HCT116 (cell line): ENCODE measurements around the gene SCFD2. TPM values are rescaled to one million over a fixed set of nuclear protein-coding genes. Genes with fewer than 3 reads are reported as not detected.

ENCODE experiments used
- ATAC-seq: fragments of 200-7000 bp; cut with Tn5 transposase; 2 replicates; pipeline ENCODE4 v1.9.1; 2020; ENCODE audit warnings: mild to moderate bottlenecking, moderate library complexity
- BruUV-seq: library from RNA; stranded (reverse); fragments of 400-500 nt; replicated peaks from 2 replicates; lab custom pipeline; 2021; lab: Mats Ljungman, UMichigan
- CTCF ChIA-PET: fragments of 300-600 bp; sonication (Branson Sonifier 250); formaldehyde crosslinking; loops from one replicate; lab custom pipeline; 2021; ENCODE audit warnings: antibody characterized with exemption; lab: Charles Lee
- POLR2A ChIA-PET: fragments of 300-600, 350-600 bp; sonication (Branson Sonifier 250); formaldehyde crosslinking; loops from one replicate; lab custom pipeline; 2021; ENCODE audit warnings: antibody characterized with exemption; lab: Charles Lee
- RAD21 ChIA-PET, 2 experiments: fragments of 300-600 bp; sonication (Branson Sonifier 250); formaldehyde crosslinking; loops; one replicate each; lab custom pipeline; 2023; ENCODE audit warnings: low total read pairs in 2 of 2; ENCODE audit not compliant: uncharacterized antibody in 2 of 2, unreplicated experiment in 2 of 2, low non-redundant PET in 1 of 2; lab: Charles Lee
- DNase-seq: peaks from one replicate; pipeline ENCODE4 v3.0.0-alpha.2; 2010; ENCODE audit warnings: low read depth, low spot score
- H2AFZ ChIP-seq: fragments of 200-600 bp; shearing (Covaris generic), sonication (generic); 2 replicates; pipeline ENCODE4 v1.6.1; 2017; ENCODE audit warnings: low read depth, mixed run types, mixed read lengths, antibody characterized with exemption, low read length; ENCODE audit not compliant: poor library complexity, severe bottlenecking
- H3K27ac ChIP-seq: 2 replicates; pipeline ENCODE4 v1.5.1; 2012; ENCODE audit warnings: low read depth, low read length
- H3K27me3 ChIP-seq: fragments of 200-600 bp; sonication (generic); 2 replicates; pipeline ENCODE4 v1.6.1; 2016; ENCODE audit warnings: mixed run types, low read length, mixed read lengths; ENCODE audit not compliant: insufficient read depth
- H3K36me3 ChIP-seq, 2 experiments: fragments of 200-500 bp in 1 of 2; fragments of 200-600 bp in 1 of 2; sonication (Bioruptor generic) in 1 of 2; sonication (generic) in 1 of 2; 2 replicates each; pipeline versions ENCODE4 v1.5.1 to v1.6.1; 2014 to 2016; ENCODE audit warnings: low read length in 2 of 2, inconsistent platforms in 1 of 2, mixed read lengths in 1 of 2, mixed run types in 1 of 2; ENCODE audit not compliant: insufficient read depth in 2 of 2, control insufficient read depth in 1 of 2
- H3K4me1 ChIP-seq, 2 experiments: fragments of 200-600 bp in 1 of 2; sonication (generic) in 1 of 2; 2 replicates each; pipeline versions ENCODE4 v1.5.1 to v1.6.1; 2012 to 2017; ENCODE audit warnings: low read length in 2 of 2, inconsistent platforms in 1 of 2, mild to moderate bottlenecking in 1 of 2, mixed read lengths in 1 of 2, mixed run types in 1 of 2, moderate library complexity in 1 of 2; ENCODE audit not compliant: insufficient read depth in 2 of 2, control insufficient read depth in 1 of 2
- H3K4me2 ChIP-seq: fragments of 200-600 bp; sonication (generic); 2 replicates; pipeline ENCODE4 v1.6.1; 2017; ENCODE audit warnings: mixed run types, low read length, mixed read lengths
- H3K4me3 ChIP-seq, 2 experiments: fragments of 200-600 bp in 1 of 2; sonication (generic) in 1 of 2; replicated peaks in 1 of 2; 2 replicates each; pipeline ENCODE4 v1.5.1; 2011 to 2016; ENCODE audit warnings: low read length in 2 of 2, control low read depth in 1 of 2, low read depth in 1 of 2, mild to moderate bottlenecking in 1 of 2, mixed read lengths in 1 of 2, mixed run types in 1 of 2
- H3K79me2 ChIP-seq: fragments of 200-600 bp; sonication (generic); 2 replicates; pipeline ENCODE4 v1.6.1; 2017; ENCODE audit warnings: mild to moderate bottlenecking, mixed run types, low read length, moderate library complexity, mixed read lengths; ENCODE audit not compliant: insufficient read depth
- H3K9ac ChIP-seq: fragments of 200-600 bp; sonication (generic); 2 replicates; pipeline ENCODE4 v1.6.1; 2016; ENCODE audit warnings: low read length, mixed read lengths
- H3K9me2 ChIP-seq: fragments of 200-600 bp; sonication (generic), shearing (Covaris generic); 2 replicates; pipeline ENCODE4 v1.6.1; 2017; ENCODE audit warnings: mixed run types, mild to moderate bottlenecking, moderate library complexity; ENCODE audit not compliant: insufficient read depth
- H3K9me3 ChIP-seq, 2 experiments: fragments of 200-500 bp in 1 of 2; fragments of 200-600 bp in 1 of 2; sonication (Bioruptor generic) in 1 of 2; sonication (generic) in 1 of 2; 2 replicates each; pipeline ENCODE4 v1.6.1; 2014 to 2017; ENCODE audit warnings: low read length in 2 of 2, mixed read lengths in 2 of 2, inconsistent platforms in 1 of 2, low read depth in 1 of 2, mild to moderate bottlenecking in 1 of 2, mixed run types in 1 of 2, moderate library complexity in 1 of 2; ENCODE audit not compliant: control insufficient read depth in 1 of 2, insufficient read depth in 1 of 2
- H4K20me1 ChIP-seq: fragments of 200-600 bp; sonication (generic), shearing (Covaris generic); 2 replicates; pipeline ENCODE4 v1.6.1; 2017; ENCODE audit warnings: mixed run types, mild to moderate bottlenecking, moderate library complexity; ENCODE audit not compliant: insufficient read depth
- ATF3 ChIP-seq: IDR thresholded peaks from 2 replicates; pipeline ENCODE4 v1.6.1; 2012
- CBX3 ChIP-seq: IDR thresholded peaks from 2 replicates; pipeline ENCODE4 v1.6.1; 2012; ENCODE audit warnings: low read depth
- EGR1 ChIP-seq: IDR thresholded peaks from 2 replicates; pipeline ENCODE4 v1.6.1; 2012; ENCODE audit warnings: low read depth
- FOSL1 ChIP-seq: IDR thresholded peaks from 2 replicates; pipeline ENCODE4 v1.6.1; 2012; ENCODE audit warnings: low read depth
- POLR2A ChIP-seq: IDR thresholded peaks from 2 replicates; pipeline ENCODE4 v1.7.0; 2011; ENCODE audit warnings: borderline replicate concordance; ENCODE audit not compliant: insufficient read depth, insufficient read length; ENCODE audit errors: extremely low read depth
- REST ChIP-seq: IDR thresholded peaks from 2 replicates; pipeline ENCODE4 v1.6.1; 2012; ENCODE audit warnings: low read depth
- SRF ChIP-seq: IDR thresholded peaks from 2 replicates; pipeline ENCODE4 v1.6.1; 2012; ENCODE audit warnings: low read depth
- TCF7L2 ChIP-seq: IDR thresholded peaks from 2 replicates; pipeline ENCODE4 v1.7.0; 2011; ENCODE audit warnings: borderline replicate concordance, inconsistent platforms; ENCODE audit not compliant: insufficient read depth, insufficient read length; ENCODE audit errors: extremely low read depth
- ZFX ChIP-seq: fragments of 450-650 bp; IDR thresholded peaks from 2 replicates; pipeline ENCODE4 v1.6.1; 2017
- intact Hi-C: fragments of 100-400 bp; cut with micrococcal nuclease; formaldehyde crosslinking; loops from 2 replicates; pipeline ENCODE4 v1.10.0; 2022
- total RNA-seq: library from RNA; stranded (reverse); gene quantifications from one replicate; pipeline ENCODE4 v1.2.1, GENCODE V29; 2021; ENCODE audit not compliant: unreplicated experiment
- TF ChIP-seq, protein P1 (sequence below): IDR thresholded peaks from 2 replicates; pipeline ENCODE4 v1.6.1; 2011; ENCODE audit warnings: mild to moderate bottlenecking, low read length, moderate library complexity; ENCODE audit not compliant: insufficient replicate concordance; ENCODE audit errors: extremely low read depth

SCFD2 gene
- total RNA-seq, 1 experiment from 2014 or later: 13.6 TPM

DNA sequence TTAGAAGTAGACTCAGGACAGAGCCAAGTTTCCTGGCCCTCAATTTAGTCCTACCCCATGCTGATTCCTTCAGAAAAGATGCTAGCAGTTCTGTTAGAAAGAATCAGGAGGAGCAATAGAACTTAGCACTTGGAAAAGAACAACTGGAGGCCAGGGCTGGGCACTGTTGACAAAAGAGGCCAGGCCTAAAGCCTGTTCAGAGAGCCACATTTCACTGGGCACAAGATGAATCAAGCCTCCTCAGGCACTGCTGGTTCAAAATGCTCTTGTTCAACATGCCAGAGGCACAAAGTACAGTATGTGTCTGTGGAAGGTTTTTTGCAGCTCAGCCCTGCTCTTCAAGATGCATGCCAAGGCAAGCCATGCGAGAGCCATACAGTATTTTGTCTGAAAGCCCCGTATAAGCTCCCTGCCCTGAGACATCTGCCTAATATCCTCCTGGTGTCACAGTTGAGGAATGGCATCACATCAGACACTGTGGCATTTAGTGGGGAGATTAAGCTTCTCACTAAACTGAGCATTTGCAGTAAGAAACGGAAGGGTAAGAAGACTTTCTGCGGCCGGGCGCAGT lies 450.0 kb downstream of the SCFD2 start:
- no peak overlapping the region for H2AFZ ChIP-seq
- DNase-seq: no peak
- H3K27me3 ChIP-seq: no peaks in the 10 kb centered on the region
- no peak overlapping the region for H3K4me3 ChIP-seq
- H3K27ac ChIP-seq: no peak overlapping the region
- TF ChIP-seq CBX3: no peak
- no peak for TF ChIP-seq SRF
- no peak for TF ChIP-seq FOSL1
- no peak for TF ChIP-seq POLR2A
- no peak overlapping the region for H3K4me2 ChIP-seq
- H3K4me1 ChIP-seq: 0 out of 4 replicates have a peak, but pooled peaks cover 0 to 3% of the 10 kb centered on the region in 2 experiments
- no peaks in the 10 kb centered on the region for H3K9me3 ChIP-seq
- intact Hi-C loops: no loop called here
- RAD21 ChIA-PET: no interaction called here
- BruUV-seq: no TSS peak
- POLR2A ChIA-PET: no interaction called here
- CTCF ChIA-PET: no interaction called here
- no peak overlapping the region for H3K9ac ChIP-seq
- no peak for ATAC-seq
- no peaks in the 10 kb centered on the region for H4K20me1 ChIP-seq
- no peaks in the 10 kb centered on the region for H3K79me2 ChIP-seq
- no peaks in the 10 kb centered on the region for H3K9me2 ChIP-seq
- no peaks in the 10 kb centered on the region for H3K36me3 ChIP-seq

DNA sequence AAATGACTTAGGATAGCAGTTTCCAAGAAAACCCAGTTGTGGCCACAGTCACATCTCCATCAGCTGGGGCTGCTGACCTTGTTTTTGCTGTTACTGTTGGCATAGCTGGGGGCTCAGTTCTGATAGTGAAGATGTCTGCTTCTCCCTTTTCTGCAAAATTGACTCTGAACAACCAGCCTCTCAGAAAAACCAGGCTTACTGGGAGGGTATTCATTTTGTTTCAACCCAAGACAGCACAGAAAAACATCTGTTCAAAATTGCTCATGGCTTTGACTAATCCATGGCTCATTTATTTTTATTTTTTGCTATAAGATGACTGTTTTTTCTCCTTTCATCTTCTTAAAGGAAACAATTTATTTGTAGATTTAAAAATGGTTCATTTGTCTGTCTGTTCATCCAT lies 450.7 kb downstream of the SCFD2 start:
- CTCF ChIA-PET: no interaction called here
- H3K27me3 ChIP-seq: no peaks in the 10 kb centered on the region
- DNase-seq (no peak), ATAC-seq (no peak)
- TF ChIP-seq FOSL1 (no peak), ZFX (no peak), TCF7L2 (no peak), SRF (no peak), ATF3 (no peak), EGR1 (no peak), POLR2A (no peak), REST (no peak)
- TF ChIP-seq, protein P1, sequence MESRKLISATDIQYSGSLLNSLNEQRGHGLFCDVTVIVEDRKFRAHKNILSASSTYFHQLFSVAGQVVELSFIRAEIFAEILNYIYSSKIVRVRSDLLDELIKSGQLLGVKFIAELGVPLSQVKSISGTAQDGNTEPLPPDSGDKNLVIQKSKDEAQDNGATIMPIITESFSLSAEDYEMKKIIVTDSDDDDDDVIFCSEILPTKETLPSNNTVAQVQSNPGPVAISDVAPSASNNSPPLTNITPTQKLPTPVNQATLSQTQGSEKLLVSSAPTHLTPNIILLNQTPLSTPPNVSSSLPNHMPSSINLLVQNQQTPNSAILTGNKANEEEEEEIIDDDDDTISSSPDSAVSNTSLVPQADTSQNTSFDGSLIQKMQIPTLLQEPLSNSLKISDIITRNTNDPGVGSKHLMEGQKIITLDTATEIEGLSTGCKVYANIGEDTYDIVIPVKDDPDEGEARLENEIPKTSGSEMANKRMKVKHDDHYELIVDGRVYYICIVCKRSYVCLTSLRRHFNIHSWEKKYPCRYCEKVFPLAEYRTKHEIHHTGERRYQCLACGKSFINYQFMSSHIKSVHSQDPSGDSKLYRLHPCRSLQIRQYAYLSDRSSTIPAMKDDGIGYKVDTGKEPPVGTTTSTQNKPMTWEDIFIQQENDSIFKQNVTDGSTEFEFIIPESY: no peak
- TF ChIP-seq, all 23 proteins: peak for 0
- H3K9ac ChIP-seq: no peak overlapping the region
- no peak overlapping the region for H2AFZ ChIP-seq
- 0 out of 4 replicates have a peak, but pooled peaks cover 0 to 3% of the 10 kb centered on the region in 2 experiments for H3K4me1 ChIP-seq
- H3K4me3 ChIP-seq: no peak overlapping the region
- ChIA-PET RAD21 (no interaction called here), POLR2A (no interaction called here)
- H3K4me2 ChIP-seq: no peak overlapping the region
- H3K79me2 ChIP-seq: no peaks in the 10 kb centered on the region
- H3K27ac ChIP-seq: no peak overlapping the region
- intact Hi-C loops: no loop called here
- no peaks in the 10 kb centered on the region for H3K9me2 ChIP-seq
- no peaks in the 10 kb centered on the region for H4K20me1 ChIP-seq
- no TSS peak for BruUV-seq
- H3K9me3 ChIP-seq: no peaks in the 10 kb centered on the region
- H3K36me3 ChIP-seq: no peaks in the 10 kb centered on the region
